NB4 (cell line): Measurements from ENCODE around the gene PHLDA2.
A peak's percentile ranks its signal among the peaks of the same experiment; 100 is the strongest.

Experiments used
- CTCF ChIP-seq: IDR thresholded peaks from one replicate; pipeline ENCODE4 v1.5.1; 2012; ENCODE audit warnings: low read depth, low read length
- MAX ChIP-seq: IDR thresholded peaks from 2 replicates; pipeline ENCODE4 v1.6.1; 2011; ENCODE audit warnings: low read depth, low read length
- POLR2A ChIP-seq: IDR thresholded peaks from 2 replicates; pipeline ENCODE4 v1.6.1; 2011; ENCODE audit warnings: mild to moderate bottlenecking; ENCODE audit not compliant: insufficient read length; ENCODE audit errors: extremely low read depth

- TF ChIP-seq POLR2A, result no peak
- TF ChIP-seq CTCF, result no peak
- peak; percentile 95 for TF ChIP-seq MAX
Measured at GRCh38 chr11:2898366-2899079, 30.7 kb downstream of the PHLDA2 start.
